HepG2 (cell line): Measurements from ENCODE around the gene STARD6. TPM values are rescaled to one million over a fixed set of nuclear protein-coding genes. Genes with fewer than 3 reads are reported as not detected.

Source experiments
- BRCA1 ChIP-seq: sonication (generic); formaldehyde crosslinking; IDR thresholded peaks from 2 replicates; pipeline ENCODE4 v1.4.0; 2020; ENCODE audit warnings: missing genetic modification reagents
- FOXK2 ChIP-seq: fragments of 450-650 bp; IDR thresholded peaks from 2 replicates; pipeline ENCODE4 v1.6.1; 2016
- GABPB1 ChIP-seq: IDR thresholded peaks from 2 replicates; pipeline ENCODE4 v1.6.1; 2016; ENCODE audit warnings: mild to moderate bottlenecking, missing genetic modification reagents, moderate library complexity, missing compliant biosample characterization
- GMEB1 ChIP-seq: sonication (generic); formaldehyde crosslinking; IDR thresholded peaks from 2 replicates; pipeline ENCODE4 v1.5.1; 2020; ENCODE audit warnings: missing genetic modification reagents, mild to moderate bottlenecking, borderline replicate concordance
- HNRNPUL1 ChIP-seq: fragments of 200-400 bp; formaldehyde crosslinking; IDR thresholded peaks from 2 replicates; pipeline ENCODE4 v1.6.1; 2017; ENCODE audit warnings: low read depth, mild to moderate bottlenecking, low read length, moderate library complexity
- KDM6A ChIP-seq: IDR thresholded peaks from 2 replicates; pipeline ENCODE4 v1.6.1; 2016; ENCODE audit warnings: low read depth
- NFE2 ChIP-seq: sonication (generic); formaldehyde crosslinking; IDR thresholded peaks from 2 replicates; pipeline ENCODE4 v1.4.0; 2020; ENCODE audit warnings: missing genetic modification reagents
- PRDM4 ChIP-seq: sonication (generic); formaldehyde crosslinking; IDR thresholded peaks from 2 replicates; pipeline ENCODE4 v1.9.0; 2021; ENCODE audit warnings: missing genetic modification reagents, borderline replicate concordance
- ZFX ChIP-seq: sonication (generic); formaldehyde crosslinking; IDR thresholded peaks from 2 replicates; pipeline ENCODE4 v1.4.0; 2020; ENCODE audit warnings: mild to moderate bottlenecking, low read depth, missing genetic modification reagents, moderate library complexity
- ZNF382 ChIP-seq: sonication (generic); formaldehyde crosslinking; IDR thresholded peaks from 2 replicates; pipeline ENCODE4 v1.5.0; 2020; ENCODE audit warnings: missing genetic modification reagents, mild to moderate bottlenecking, borderline replicate concordance
- ZNF484 ChIP-seq: sonication (generic); formaldehyde crosslinking; IDR thresholded peaks from 2 replicates; pipeline ENCODE4 v1.5.1; 2020; ENCODE audit warnings: mild to moderate bottlenecking, low read depth, missing genetic modification reagents, borderline replicate concordance
- ZNF570 ChIP-seq: sonication (generic); formaldehyde crosslinking; IDR thresholded peaks from 2 replicates; pipeline ENCODE4 v1.4.0; 2020; ENCODE audit warnings: mild to moderate bottlenecking, missing genetic modification reagents, borderline replicate concordance
- ZNF713 ChIP-seq: sonication (generic); formaldehyde crosslinking; IDR thresholded peaks from 2 replicates; pipeline ENCODE4 v1.4.0; 2020; ENCODE audit warnings: mild to moderate bottlenecking, missing genetic modification reagents
- ZNF788 ChIP-seq: sonication (generic); formaldehyde crosslinking; IDR thresholded peaks from 2 replicates; pipeline ENCODE4 v1.5.0; 2020; ENCODE audit warnings: mild to moderate bottlenecking, missing genetic modification reagents, borderline replicate concordance
- polyA plus RNA-seq, 8 experiments: library from polyadenylated mRNA; depleted of rRNA in 3 of 8; stranded (reverse) in 7 of 8; unstranded in 1 of 8; fragments of >200 nt; fragmentation: Illumina TruSeq in 4 of 8; extraction: Trizol in 4 of 8; gene quantifications; 2 replicates each; pipeline versions ENCODE4 v1.2.1 to v1.2.3, GENCODE V29; 2011 to 2016; ENCODE audit warnings: low read depth in 4 of 8, missing spikeins in 1 of 8, mixed read lengths in 1 of 8; ENCODE audit not compliant: insufficient read depth in 1 of 8
- total RNA-seq, 5 experiments: library from RNA; depleted of rRNA; stranded (reverse); fragments of >200 nt; fragmentation: Illumina TruSeq; extraction: Trizol; gene quantifications; 2 replicates each; pipeline ENCODE4 v1.2.3, GENCODE V29; 2016; ENCODE audit warnings: low read depth in 1 of 5
- TF ChIP-seq, protein P1 (sequence below): sonication (generic); formaldehyde crosslinking; IDR thresholded peaks from 2 replicates; pipeline ENCODE4 v1.8.0; 2022; ENCODE audit warnings: missing genetic modification reagents, mild to moderate bottlenecking, borderline replicate concordance
- TF ChIP-seq, protein P2 (sequence below): sonication (generic); formaldehyde crosslinking; IDR thresholded peaks from 2 replicates; pipeline ENCODE4; 2020; ENCODE audit warnings: missing genetic modification reagents, mild to moderate bottlenecking, borderline replicate concordance
- TF ChIP-seq, protein P3 (sequence below): sonication (generic); formaldehyde crosslinking; IDR thresholded peaks from 2 replicates; pipeline ENCODE4 v1.8.0; 2022; ENCODE audit warnings: mild to moderate bottlenecking, missing genetic modification reagents, moderate library complexity

The STARD6 gene
- total and polyA plus RNA-seq, 2 of the 13 experiments (the other 11 are each of a cell fraction or from before 2014, with no cell fraction given), result not detected

DNA sequence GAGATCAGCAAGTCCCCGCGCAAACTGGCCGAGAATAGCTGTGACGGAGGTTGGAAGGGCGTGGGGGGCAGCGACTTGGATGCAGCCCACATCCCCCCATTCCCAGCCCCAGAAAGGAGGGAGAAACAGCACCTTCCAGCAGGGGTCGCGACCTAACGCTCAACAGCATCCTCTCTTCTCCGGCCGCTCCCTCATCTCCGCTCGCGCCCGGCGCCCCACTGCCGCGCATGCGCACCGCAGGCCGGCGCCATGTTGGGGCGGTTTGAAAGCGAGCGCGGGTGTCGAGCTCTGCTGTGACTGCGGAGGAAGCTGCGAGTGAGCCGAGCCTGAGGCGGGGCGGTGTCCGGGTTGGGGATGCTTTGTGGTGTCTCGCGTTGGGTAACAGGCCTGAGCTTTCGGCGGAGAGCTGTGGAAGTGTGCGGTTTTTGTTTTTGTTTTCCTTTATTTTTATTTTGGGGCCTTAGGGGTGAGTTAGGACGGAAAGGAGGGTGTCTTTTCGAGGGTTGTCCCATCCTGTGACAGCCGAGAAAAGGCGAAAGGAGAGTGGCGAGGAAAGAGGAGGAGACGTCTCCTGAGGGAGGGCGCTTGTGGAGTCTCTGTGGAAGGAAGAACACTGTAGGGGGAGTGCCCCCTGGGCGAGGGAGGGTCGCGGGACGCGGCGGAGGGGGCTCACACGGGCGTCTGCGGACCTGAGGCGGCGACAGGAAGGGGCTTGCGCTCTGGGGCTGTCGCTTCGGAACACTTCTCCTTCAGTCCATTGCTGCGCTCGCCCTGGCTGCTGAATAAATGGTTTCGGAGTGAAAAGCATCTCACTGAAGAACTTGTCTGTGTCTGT is at the start of gene STARD6, which contains the start of gene C18orf54 (continued):
- TF ChIP-seq, protein P1, sequence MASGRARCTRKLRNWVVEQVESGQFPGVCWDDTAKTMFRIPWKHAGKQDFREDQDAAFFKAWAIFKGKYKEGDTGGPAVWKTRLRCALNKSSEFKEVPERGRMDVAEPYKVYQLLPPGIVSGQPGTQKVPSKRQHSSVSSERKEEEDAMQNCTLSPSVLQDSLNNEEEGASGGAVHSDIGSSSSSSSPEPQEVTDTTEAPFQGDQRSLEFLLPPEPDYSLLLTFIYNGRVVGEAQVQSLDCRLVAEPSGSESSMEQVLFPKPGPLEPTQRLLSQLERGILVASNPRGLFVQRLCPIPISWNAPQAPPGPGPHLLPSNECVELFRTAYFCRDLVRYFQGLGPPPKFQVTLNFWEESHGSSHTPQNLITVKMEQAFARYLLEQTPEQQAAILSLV, result no peak
- TF ChIP-seq ZNF570 (no peak), ZFX (CRISPR knock-in tag) (peak; percentile 38), ZNF713 (CRISPR knock-in tag) (no peak), NFE2 (no peak), KDM6A (CRISPR knock-in tag) (no peak), ZNF382 (CRISPR knock-in tag) (no peak), FOXK2 (no peak), GMEB1 (CRISPR knock-in tag) (peak; percentile 38; the same call in 1 of the 2 replicates), GABPB1 (CRISPR knock-in tag) (peak; percentile 83), PRDM4 (CRISPR knock-in tag) (no peak), HNRNPUL1 (no peak), ZNF484 (CRISPR knock-in tag) (no peak), ZNF788 (CRISPR knock-in tag) (no peak), BRCA1 (CRISPR knock-in tag) (0 out of 2 replicates have a peak, but pooled peaks have one; percentile 40)
- TF ChIP-seq, protein P2, sequence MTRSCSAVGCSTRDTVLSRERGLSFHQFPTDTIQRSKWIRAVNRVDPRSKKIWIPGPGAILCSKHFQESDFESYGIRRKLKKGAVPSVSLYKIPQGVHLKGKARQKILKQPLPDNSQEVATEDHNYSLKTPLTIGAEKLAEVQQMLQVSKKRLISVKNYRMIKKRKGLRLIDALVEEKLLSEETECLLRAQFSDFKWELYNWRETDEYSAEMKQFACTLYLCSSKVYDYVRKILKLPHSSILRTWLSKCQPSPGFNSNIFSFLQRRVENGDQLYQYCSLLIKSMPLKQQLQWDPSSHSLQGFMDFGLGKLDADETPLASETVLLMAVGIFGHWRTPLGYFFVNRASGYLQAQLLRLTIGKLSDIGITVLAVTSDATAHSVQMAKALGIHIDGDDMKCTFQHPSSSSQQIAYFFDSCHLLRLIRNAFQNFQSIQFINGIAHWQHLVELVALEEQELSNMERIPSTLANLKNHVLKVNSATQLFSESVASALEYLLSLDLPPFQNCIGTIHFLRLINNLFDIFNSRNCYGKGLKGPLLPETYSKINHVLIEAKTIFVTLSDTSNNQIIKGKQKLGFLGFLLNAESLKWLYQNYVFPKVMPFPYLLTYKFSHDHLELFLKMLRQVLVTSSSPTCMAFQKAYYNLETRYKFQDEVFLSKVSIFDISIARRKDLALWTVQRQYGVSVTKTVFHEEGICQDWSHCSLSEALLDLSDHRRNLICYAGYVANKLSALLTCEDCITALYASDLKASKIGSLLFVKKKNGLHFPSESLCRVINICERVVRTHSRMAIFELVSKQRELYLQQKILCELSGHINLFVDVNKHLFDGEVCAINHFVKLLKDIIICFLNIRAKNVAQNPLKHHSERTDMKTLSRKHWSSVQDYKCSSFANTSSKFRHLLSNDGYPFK, result peak; percentile 58; the same call in 1 of the 2 replicates
- TF ChIP-seq, protein P3, sequence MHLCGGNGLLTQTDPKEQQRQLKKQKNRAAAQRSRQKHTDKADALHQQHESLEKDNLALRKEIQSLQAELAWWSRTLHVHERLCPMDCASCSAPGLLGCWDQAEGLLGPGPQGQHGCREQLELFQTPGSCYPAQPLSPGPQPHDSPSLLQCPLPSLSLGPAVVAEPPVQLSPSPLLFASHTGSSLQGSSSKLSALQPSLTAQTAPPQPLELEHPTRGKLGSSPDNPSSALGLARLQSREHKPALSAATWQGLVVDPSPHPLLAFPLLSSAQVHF (CRISPR knock-in tag), result peak; percentile 71
